ENCODE measurements around the gene PLEKHJ1. TPM values are rescaled to one million over a fixed set of nuclear protein-coding genes. Genes with fewer than 3 reads are reported as not detected.

The PLEKHJ1 gene
- total RNA-seq, 2 experiments from 2014 or later: 58.3 to 60.4 TPM

GRCh38 chr19:2268480-2268830 lies 32.3 kb upstream of the PLEKHJ1 start:
- no peak overlapping the region for H3K27ac Mint-ChIP-seq
- no peaks in the 10 kb centered on the region for H3K9me3 Mint-ChIP-seq
- ChIA-PET POLR2A (interaction anchor here (0.7 to 7.8 kb wide), 6 partner anchors 9 to 352 kb away, joined by 3 to 114 read pairs (median 32); partner anchors contain the start of genes JSRP1 and SF3A2), CTCF (no interaction called here)
- DNase-seq: no peak
- no peaks in the 10 kb centered on the region for H3K27me3 Mint-ChIP-seq
- peaks cover 25% of the 10 kb centered on the region for H3K36me3 Mint-ChIP-seq (ENCODE audit: low read depth)
- H3K4me3 Mint-ChIP-seq: peak overlapping the region; percentile 90
- H3K4me1 Mint-ChIP-seq: peaks cover 31% of the 10 kb centered on the region

GRCh38 chr19:2266183-2266993 lies 30.3 kb upstream of the PLEKHJ1 start:
- peaks cover 11% of the 10 kb centered on the region for H3K36me3 Mint-ChIP-seq (ENCODE audit: low read depth)
- no peak overlapping the region for H3K4me3 Mint-ChIP-seq
- CTCF ChIA-PET: no interaction called here
- no peak for DNase-seq
- no peaks in the 10 kb centered on the region for H3K9me3 Mint-ChIP-seq
- H3K27me3 Mint-ChIP-seq: no peaks in the 10 kb centered on the region
- POLR2A ChIA-PET: interaction anchor here (6.1 kb wide), 1 partner anchor 7 kb away, joined by 76 read pairs; no protein-coding TSS in a partner anchor
- peaks cover 21% of the 10 kb centered on the region for H3K4me1 Mint-ChIP-seq
- H3K27ac Mint-ChIP-seq: no peak overlapping the region

GRCh38 chr19:2261438-2262172 lies 25.5 kb upstream of the PLEKHJ1 start:
- H3K4me1 Mint-ChIP-seq: peaks cover 41% of the 10 kb centered on the region

GRCh38 chr19:2260341-2260805 lies 24.2 kb upstream of the PLEKHJ1 start:
- CTCF ChIA-PET: interaction anchor here (1.0 to 3.8 kb wide), 9 partner anchors 9 to 132 kb away, joined by 3 to 46 read pairs (median 7); partner anchors contain the start of gene PLEKHJ1
- H3K27ac Mint-ChIP-seq: peak overlapping the region; percentile 79
- no peak for DNase-seq
- peak overlapping the region; percentile 30 for H3K4me3 Mint-ChIP-seq
- POLR2A ChIA-PET: interaction anchor here (0.6 to 5.7 kb wide), 9 partner anchors 9 to 243 kb away, joined by 3 to 76 read pairs (median 4); no protein-coding TSS in a partner anchor
- H3K9me3 Mint-ChIP-seq: no peaks in the 10 kb centered on the region
- no peaks in the 10 kb centered on the region for H3K27me3 Mint-ChIP-seq
- H3K36me3 Mint-ChIP-seq (ENCODE audit: low read depth): no peaks in the 10 kb centered on the region
- H3K4me1 Mint-ChIP-seq: peaks cover 38% of the 10 kb centered on the region

More at GRCh38 chr19:2261438-2262172, 25.5 kb upstream of the PLEKHJ1 start:
- Mint-ChIP-seq H3K27me3 (no peaks in the 10 kb centered on the region), H3K27ac (peak overlapping the region; percentile 48), H3K9me3 (no peaks in the 10 kb centered on the region), H3K36me3 (ENCODE audit: low read depth) (no peaks in the 10 kb centered on the region), H3K4me3 (no peak overlapping the region)
- DNase-seq: peak; percentile 76
- ChIA-PET CTCF (interaction anchor here (0.7 to 3.8 kb wide), 15 partner anchors 9 to 110 kb away, joined by 3 to 46 read pairs (median 5); partner anchors contain the start of genes AP3D1 and PLEKHJ1), POLR2A (interaction anchor here (0.8 to 5.7 kb wide), 6 partner anchors 8 to 66 kb away, joined by 4 to 76 read pairs (median 5); partner anchors contain the start of genes AMH and LSM7)

- peaks cover under 1% of the 10 kb centered on the region for H3K27me3 Mint-ChIP-seq
- ChIA-PET POLR2A (interaction anchor here (1.1 to 5.7 kb wide), 7 partner anchors 8 to 69 kb away, joined by 3 to 76 read pairs (median 5); partner anchors contain the start of genes LSM7 and SPPL2B), CTCF (interaction anchor here (0.9 to 3.8 kb wide), 5 partner anchors 11 to 198 kb away, joined by 4 to 46 read pairs (median 7); partner anchors contain the start of genes LMNB2 and PLEKHJ1)
- peak overlapping the region; percentile 77 for H3K27ac Mint-ChIP-seq
- no peak overlapping the region for H3K4me3 Mint-ChIP-seq
- no peaks in the 10 kb centered on the region for H3K9me3 Mint-ChIP-seq
- H3K4me1 Mint-ChIP-seq: peaks cover 38% of the 10 kb centered on the region
- no peaks in the 10 kb centered on the region for H3K36me3 Mint-ChIP-seq (ENCODE audit: low read depth)
- no peak for DNase-seq
Observed at GRCh38 chr19:2259336-2259735, 23.2 kb upstream of the PLEKHJ1 start.

- DNase-seq: no peak
- H3K36me3 Mint-ChIP-seq (ENCODE audit: low read depth): no peaks in the 10 kb centered on the region
- peak within 1 kb of the TSS; percentile 24 for H3K4me3 Mint-ChIP-seq
- H3K4me1 Mint-ChIP-seq: peaks cover 45% of the 10 kb centered on the region
- peaks cover 24% of the 10 kb centered on the region for H3K27me3 Mint-ChIP-seq
- POLR2A ChIA-PET: interaction anchor here (1.0 to 6.2 kb wide), 2 partner anchors 15 to 19 kb away, joined by 3 to 58 read pairs; no protein-coding TSS in a partner anchor
- H3K27ac Mint-ChIP-seq: peak within 1 kb of the TSS; percentile 87
- no peaks in the 10 kb centered on the region for H3K9me3 Mint-ChIP-seq
- CTCF ChIA-PET: no interaction called here
Observed at GRCh38 chr19:2255982-2256685, 20.0 kb upstream of the PLEKHJ1 start, which contains the start of gene JSRP1. TSS of gene JSRP1 (minus strand) at chr19:2256417. CDS start at chr19:2255314, 1,103 bp downstream.

GRCh38 chr19:2255112-2255845 lies 19.1 kb upstream of the PLEKHJ1 start:
- H3K4me1 Mint-ChIP-seq: peaks cover 39% of the 10 kb centered on the region
- POLR2A ChIA-PET: interaction anchor here (1.0 to 6.2 kb wide), 2 partner anchors 16 to 18 kb away, joined by 3 to 58 read pairs; no protein-coding TSS in a partner anchor
- peaks cover 25% of the 10 kb centered on the region for H3K27me3 Mint-ChIP-seq
- CTCF ChIA-PET: interaction anchor here (0.7 kb wide), 1 partner anchor 56 kb away, joined by 3 read pairs; no protein-coding TSS in a partner anchor
- no peak overlapping the region for H3K27ac Mint-ChIP-seq
- no peaks in the 10 kb centered on the region for H3K36me3 Mint-ChIP-seq (ENCODE audit: low read depth)
- H3K4me3 Mint-ChIP-seq: no peak overlapping the region
- DNase-seq: no peak
- no peaks in the 10 kb centered on the region for H3K9me3 Mint-ChIP-seq

- H3K4me1 Mint-ChIP-seq: peaks cover 29% of the 10 kb centered on the region
- peaks cover 3% of the 10 kb centered on the region for H3K36me3 Mint-ChIP-seq (ENCODE audit: low read depth)
- CTCF ChIA-PET: interaction anchor here (0.7 to 2.3 kb wide), 2 partner anchors 15 to 57 kb away, joined by 3 to 7 read pairs; no protein-coding TSS in a partner anchor
- no peak overlapping the region for H3K4me3 Mint-ChIP-seq
- POLR2A ChIA-PET: interaction anchor here (0.7 to 6.2 kb wide), 5 partner anchors 9 to 35 kb away, joined by 3 to 58 read pairs (median 13); no protein-coding TSS in a partner anchor
- H3K9me3 Mint-ChIP-seq: no peaks in the 10 kb centered on the region
- peaks cover 30% of the 10 kb centered on the region for H3K27me3 Mint-ChIP-seq
- no peak for DNase-seq
- H3K27ac Mint-ChIP-seq: no peak overlapping the region
Observed at GRCh38 chr19:2254064-2254872, 18.1 kb upstream of the PLEKHJ1 start.

GRCh38 chr19:2253106-2254063 lies 17.3 kb upstream of the PLEKHJ1 start:
- POLR2A ChIA-PET: interaction anchor here (0.7 to 6.2 kb wide), 6 partner anchors 8 to 36 kb away, joined by 3 to 58 read pairs (median 9); no protein-coding TSS in a partner anchor
- Mint-ChIP-seq H3K27me3 (peaks cover 30% of the 10 kb centered on the region), H3K9me3 (no peaks in the 10 kb centered on the region), H3K36me3 (ENCODE audit: low read depth) (peaks cover 6% of the 10 kb centered on the region), H3K4me1 (peaks cover 23% of the 10 kb centered on the region), H3K27ac (no peak overlapping the region), H3K4me3 (no peak overlapping the region)
- CTCF ChIA-PET: interaction anchor here (1.0 to 2.3 kb wide), 2 partner anchors 14 to 21 kb away, joined by 5 to 7 read pairs; no protein-coding TSS in a partner anchor
- DNase-seq: peak; percentile 44

GRCh38 chr19:2252797-2253105 lies 16.6 kb upstream of the PLEKHJ1 start:
- Mint-ChIP-seq H3K4me3 (no peak overlapping the region), H3K9me3 (no peaks in the 10 kb centered on the region), H3K27me3 (peaks cover 30% of the 10 kb centered on the region), H3K27ac (no peak overlapping the region), H3K4me1 (peaks cover 17% of the 10 kb centered on the region), H3K36me3 (ENCODE audit: low read depth) (peaks cover 6% of the 10 kb centered on the region)
- DNase-seq: no peak
- ChIA-PET POLR2A (interaction anchor here (1.1 to 6.2 kb wide), 5 partner anchors 9 to 36 kb away, joined by 5 to 58 read pairs (median 13); no protein-coding TSS in a partner anchor), CTCF (interaction anchor here (1.0 to 2.3 kb wide), 2 partner anchors 13 to 22 kb away, joined by 5 to 7 read pairs; no protein-coding TSS in a partner anchor)

All from activated CD4-positive, alpha-beta memory T cell treated with anti-CD3 and anti-CD28 coated beads, Interleukin-2, amount 10 ng/mL, durations not matched to agents 7 days and 5 days (primary cell).